HepG2 (cell line): ENCODE results near the gene TMEM143. TPM values are rescaled to one million over a fixed set of nuclear protein-coding genes. Genes with fewer than 3 reads are reported as not detected.
A peak's percentile ranks its signal among the peaks of the same experiment; 100 is the strongest.

Experiments used
- ARHGAP35 ChIP-seq: sonication (generic); formaldehyde crosslinking; IDR thresholded peaks from 2 replicates; pipeline ENCODE4 v1.9.0; 2022; ENCODE audit warnings: mild to moderate bottlenecking, inconsistent platforms, moderate library complexity, missing genetic modification reagents, borderline replicate concordance
- MXD1 ChIP-seq: sonication (generic); formaldehyde crosslinking; IDR thresholded peaks from 2 replicates; pipeline ENCODE4 v1.4.0; 2020; ENCODE audit warnings: mild to moderate bottlenecking, missing genetic modification reagents
- NFYC ChIP-seq: IDR thresholded peaks from 2 replicates; pipeline ENCODE4 v1.6.1; 2016; ENCODE audit warnings: missing genetic modification reagents, missing compliant biosample characterization
- RARG ChIP-seq: sonication (generic); formaldehyde crosslinking; IDR thresholded peaks from 2 replicates; pipeline ENCODE4 v1.4.0; 2020; ENCODE audit warnings: low read depth, mild to moderate bottlenecking, missing genetic modification reagents
- SIN3B ChIP-seq: fragments of 150-350 bp; IDR thresholded peaks from 2 replicates; pipeline ENCODE4 v1.6.1; 2014; ENCODE audit warnings: low read length
- STAG1 ChIP-seq: sonication (generic); formaldehyde crosslinking; IDR thresholded peaks from 2 replicates; pipeline ENCODE4 v1.4.0; 2020; ENCODE audit warnings: missing genetic modification reagents
- ZNF614 ChIP-seq: IDR thresholded peaks from 2 replicates; pipeline ENCODE4 v1.6.1; 2018; ENCODE audit warnings: missing biosample characterization, missing genetic modification reagents, inconsistent platforms, borderline replicate concordance
- ZNF687 ChIP-seq: sonication (generic); formaldehyde crosslinking; IDR thresholded peaks from 2 replicates; pipeline ENCODE4 v1.5.1; 2020; ENCODE audit warnings: mild to moderate bottlenecking, missing genetic modification reagents, moderate library complexity
- ZNF704 ChIP-seq: sonication (generic); formaldehyde crosslinking; IDR thresholded peaks from 2 replicates; pipeline ENCODE4 v1.8.1; 2023; ENCODE audit warnings: mild to moderate bottlenecking, inconsistent platforms, moderate library complexity, missing genetic modification reagents, borderline replicate concordance
- ZNF768 ChIP-seq: sonication (generic); formaldehyde crosslinking; IDR thresholded peaks from 2 replicates; pipeline ENCODE4 v1.4.0; 2020; ENCODE audit warnings: missing genetic modification reagents
- polyA plus RNA-seq, 8 experiments: library from polyadenylated mRNA; depleted of rRNA in 3 of 8; stranded (reverse) in 7 of 8; unstranded in 1 of 8; fragments of >200 nt; fragmentation: Illumina TruSeq in 4 of 8; extraction: Trizol in 4 of 8; gene quantifications; 2 replicates each; pipeline versions ENCODE4 v1.2.1 to v1.2.3, GENCODE V29; 2011 to 2016; ENCODE audit warnings: low read depth in 4 of 8, missing spikeins in 1 of 8, mixed read lengths in 1 of 8; ENCODE audit not compliant: insufficient read depth in 1 of 8
- total RNA-seq, 5 experiments: library from RNA; depleted of rRNA; stranded (reverse); fragments of >200 nt; fragmentation: Illumina TruSeq; extraction: Trizol; gene quantifications; 2 replicates each; pipeline ENCODE4 v1.2.3, GENCODE V29; 2016; ENCODE audit warnings: low read depth in 1 of 5
- TF ChIP-seq, protein P1 (sequence below): sonication (generic); formaldehyde crosslinking; IDR thresholded peaks from 2 replicates; pipeline ENCODE4 v1.9.0; 2022; ENCODE audit warnings: low read depth, missing genetic modification reagents
- TF ChIP-seq, protein P2 (sequence below): sonication (generic); formaldehyde crosslinking; IDR thresholded peaks from 2 replicates; pipeline ENCODE4 v1.4.0; 2020; ENCODE audit warnings: missing genetic modification reagents, mild to moderate bottlenecking, borderline replicate concordance
- TF ChIP-seq, protein P3 (sequence below): sonication (generic); formaldehyde crosslinking; IDR thresholded peaks from 2 replicates; pipeline ENCODE4 v1.4.0; 2020; ENCODE audit warnings: missing genetic modification reagents; ENCODE audit errors: not compliant biosample characterization

Gene TMEM143
- total and polyA plus RNA-seq, 2 of the 13 experiments (the other 11 are each of a cell fraction or from before 2014, with no cell fraction given), result 7.7 to 11.3 TPM

DNA sequence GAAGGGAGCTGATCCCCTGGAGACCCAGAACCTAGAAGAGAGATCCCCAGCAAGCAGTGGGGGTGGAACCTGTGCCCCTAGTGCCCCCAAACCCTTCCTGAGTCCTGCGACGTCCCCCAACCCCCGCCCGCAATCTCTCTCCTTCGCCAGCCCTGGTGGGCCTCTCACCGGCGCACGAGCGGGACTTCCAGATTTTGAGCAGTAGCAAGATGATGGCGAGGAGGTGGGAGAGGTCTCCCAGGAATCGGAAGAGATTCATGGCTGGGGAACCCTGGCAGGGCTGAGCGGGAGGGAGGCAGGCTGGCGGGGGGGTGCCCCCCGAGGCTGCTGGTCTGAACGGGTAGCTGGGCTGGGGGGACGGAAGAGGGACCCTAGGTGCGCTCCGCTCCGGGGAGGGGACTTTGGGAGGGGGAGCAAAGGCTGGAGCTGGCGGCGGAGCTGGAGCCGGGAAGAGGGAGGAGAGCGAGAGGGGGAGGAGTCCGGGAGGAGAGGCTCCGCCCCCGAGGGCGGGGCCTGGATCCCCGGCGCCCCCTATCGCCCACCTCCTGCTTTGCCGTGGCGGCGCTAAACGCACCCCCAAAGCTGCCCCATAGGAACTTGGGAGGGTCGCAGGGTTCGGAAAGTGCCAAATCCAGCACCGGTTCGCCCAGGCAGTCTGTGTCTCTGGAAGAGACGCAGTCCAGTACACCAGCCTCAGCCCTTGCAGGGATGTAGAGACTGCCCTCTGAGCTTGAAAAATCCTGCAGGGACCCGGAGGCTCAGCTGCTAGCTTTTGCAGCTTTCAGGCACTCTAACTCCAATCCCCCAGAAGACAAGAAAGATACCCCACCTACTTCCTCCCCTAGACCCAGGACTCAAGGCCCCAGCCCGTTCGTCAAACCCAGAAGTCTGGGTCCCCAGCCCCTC lies 27.6 kb upstream of the TMEM143 start, which contains the start of gene KDELR1 (continued):
- TF ChIP-seq SIN3B, result no peak
- TF ChIP-seq, protein P1, sequence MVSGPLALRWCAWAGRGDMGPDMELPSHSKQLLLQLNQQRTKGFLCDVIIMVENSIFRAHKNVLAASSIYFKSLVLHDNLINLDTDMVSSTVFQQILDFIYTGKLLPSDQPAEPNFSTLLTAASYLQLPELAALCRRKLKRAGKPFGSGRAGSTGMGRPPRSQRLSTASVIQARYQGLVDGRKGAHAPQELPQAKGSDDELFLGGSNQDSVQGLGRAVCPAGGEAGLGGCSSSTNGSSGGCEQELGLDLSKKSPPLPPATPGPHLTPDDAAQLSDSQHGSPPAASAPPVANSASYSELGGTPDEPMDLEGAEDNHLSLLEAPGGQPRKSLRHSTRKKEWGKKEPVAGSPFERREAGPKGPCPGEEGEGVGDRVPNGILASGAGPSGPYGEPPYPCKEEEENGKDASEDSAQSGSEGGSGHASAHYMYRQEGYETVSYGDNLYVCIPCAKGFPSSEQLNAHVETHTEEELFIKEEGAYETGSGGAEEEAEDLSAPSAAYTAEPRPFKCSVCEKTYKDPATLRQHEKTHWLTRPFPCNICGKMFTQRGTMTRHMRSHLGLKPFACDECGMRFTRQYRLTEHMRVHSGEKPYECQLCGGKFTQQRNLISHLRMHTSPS (CRISPR knock-in tag), result 0 out of 2 replicates have a peak, but pooled peaks have one; percentile 3
- no peak for TF ChIP-seq ZNF768 (CRISPR knock-in tag)
- no peak for TF ChIP-seq NFYC (CRISPR knock-in tag)
- TF ChIP-seq ARHGAP35 (CRISPR knock-in tag), result peak; percentile 86; the same call in 1 of the 2 replicates
- TF ChIP-seq ZNF614 (CRISPR knock-in tag), result peak; percentile 64; the same call in 1 of the 2 replicates
- no peak for TF ChIP-seq STAG1 (CRISPR knock-in tag)
- TF ChIP-seq RARG (CRISPR knock-in tag), result no peak
- TF ChIP-seq, protein P2, sequence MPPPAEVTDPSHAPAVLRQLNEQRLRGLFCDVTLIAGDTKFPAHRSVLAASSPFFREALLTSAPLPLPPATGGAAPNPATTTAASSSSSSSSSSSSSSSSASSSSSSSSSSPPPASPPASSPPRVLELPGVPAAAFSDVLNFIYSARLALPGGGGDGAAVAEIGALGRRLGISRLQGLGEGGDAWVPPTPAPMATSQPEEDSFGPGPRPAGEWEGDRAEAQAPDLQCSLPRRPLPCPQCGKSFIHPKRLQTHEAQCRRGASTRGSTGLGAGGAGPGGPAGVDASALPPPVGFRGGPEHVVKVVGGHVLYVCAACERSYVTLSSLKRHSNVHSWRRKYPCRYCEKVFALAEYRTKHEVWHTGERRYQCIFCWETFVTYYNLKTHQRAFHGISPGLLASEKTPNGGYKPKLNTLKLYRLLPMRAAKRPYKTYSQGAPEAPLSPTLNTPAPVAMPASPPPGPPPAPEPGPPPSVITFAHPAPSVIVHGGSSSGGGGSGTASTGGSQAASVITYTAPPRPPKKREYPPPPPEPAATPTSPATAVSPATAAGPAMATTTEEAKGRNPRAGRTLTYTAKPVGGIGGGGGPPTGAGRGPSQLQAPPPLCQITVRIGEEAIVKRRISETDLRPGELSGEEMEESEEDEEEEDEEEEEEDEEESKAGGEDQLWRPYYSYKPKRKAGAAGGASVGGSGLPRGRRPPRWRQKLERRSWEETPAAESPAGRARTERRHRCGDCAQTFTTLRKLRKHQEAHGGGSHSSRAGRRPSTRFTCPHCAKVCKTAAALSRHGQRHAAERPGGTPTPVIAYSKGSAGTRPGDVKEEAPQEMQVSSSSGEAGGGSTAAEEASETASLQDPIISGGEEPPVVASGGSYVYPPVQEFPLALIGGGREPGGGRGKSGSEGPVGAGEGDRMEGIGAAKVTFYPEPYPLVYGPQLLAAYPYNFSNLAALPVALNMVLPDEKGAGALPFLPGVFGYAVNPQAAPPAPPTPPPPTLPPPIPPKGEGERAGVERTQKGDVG, result peak; percentile 58; the same call in 1 of the 2 replicates
- TF ChIP-seq ZNF704 (CRISPR knock-in tag), result no peak
- TF ChIP-seq ZNF687 (CRISPR knock-in tag), result peak; percentile 58; the same call in 1 of the 2 replicates
- TF ChIP-seq, protein P3, sequence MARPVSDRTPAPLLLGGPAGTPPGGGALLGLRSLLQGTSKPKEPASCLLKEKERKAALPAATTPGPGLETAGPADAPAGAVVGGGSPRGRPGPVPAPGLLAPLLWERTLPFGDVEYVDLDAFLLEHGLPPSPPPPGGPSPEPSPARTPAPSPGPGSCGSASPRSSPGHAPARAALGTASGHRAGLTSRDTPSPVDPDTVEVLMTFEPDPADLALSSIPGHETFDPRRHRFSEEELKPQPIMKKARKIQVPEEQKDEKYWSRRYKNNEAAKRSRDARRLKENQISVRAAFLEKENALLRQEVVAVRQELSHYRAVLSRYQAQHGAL (CRISPR knock-in tag), result no peak
- no peak for TF ChIP-seq MXD1
